CD8-positive, alpha-beta memory T cell (primary cell): Measurements from ENCODE around the gene RAB40B. TPM values are rescaled to one million over a fixed set of nuclear protein-coding genes. Genes with fewer than 3 reads are reported as not detected.
A peak's percentile ranks its signal among the peaks of the same experiment; 100 is the strongest.

ENCODE experiments used
- CTCF ChIA-PET: fragments of 350-600 bp; sonication (Branson Sonifier 250); formaldehyde crosslinking; loops from one replicate; lab custom pipeline; 2021; ENCODE audit warnings: antibody characterized with exemption; lab: Charles Lee
- POLR2A ChIA-PET: fragments of 350-600 bp; sonication (Branson Sonifier 250); formaldehyde crosslinking; loops from one replicate; lab custom pipeline; 2021; ENCODE audit warnings: antibody characterized with exemption; lab: Charles Lee
- DNase-seq, 5 donors: peaks; one replicate each; pipeline versions ENCODE4 v3.0.0 to v3.0.0-alpha.2; 2020 to 2022; ENCODE audit warnings: mixed read lengths in 1 of 5
- H3K27ac ChIP-seq: one replicate; pipeline ENCODE4 v1.7.0; 2013; ENCODE audit warnings: low read depth, mild to moderate bottlenecking, low read length, moderate library complexity
- H3K27me3 ChIP-seq: 2 replicates; pipeline ENCODE4 v1.7.0; 2013; ENCODE audit warnings: low read length, mild to moderate bottlenecking; ENCODE audit not compliant: insufficient read depth, poor library complexity, severe bottlenecking
- H3K36me3 ChIP-seq: 2 replicates; pipeline ENCODE4 v1.7.0; 2013; ENCODE audit warnings: mild to moderate bottlenecking, low read length, moderate library complexity; ENCODE audit not compliant: insufficient read depth
- H3K4me1 ChIP-seq: 2 replicates; pipeline ENCODE4 v1.7.0; 2013; ENCODE audit warnings: mild to moderate bottlenecking, low read length, moderate library complexity; ENCODE audit not compliant: insufficient read depth
- H3K4me3 ChIP-seq: 2 replicates; pipeline ENCODE4 v1.7.0; 2013; ENCODE audit warnings: mild to moderate bottlenecking, low read length
- H3K9me3 ChIP-seq: 2 replicates; pipeline ENCODE4 v1.7.0; 2013; ENCODE audit warnings: mild to moderate bottlenecking, low read length
- H3K27ac Mint-ChIP-seq, 8 donors: one replicate each; pipeline ENCODE4 v1.8.0; 2020 to 2021; ENCODE audit warnings: mixed read lengths in 8 of 8, mild to moderate bottlenecking in 6 of 8, inconsistent platforms in 3 of 8, moderate library complexity in 3 of 8
- H3K27me3 Mint-ChIP-seq, 2 donors: one replicate each; pipeline ENCODE4 v1.8.0; 2020 to 2021; ENCODE audit warnings: mixed read lengths in 2 of 2, mild to moderate bottlenecking in 1 of 2, moderate library complexity in 1 of 2
- H3K36me3 Mint-ChIP-seq, 3 donors: one replicate each; pipeline ENCODE4 v1.8.0; 2020 to 2021; ENCODE audit warnings: mixed read lengths in 3 of 3, inconsistent platforms in 1 of 3, mild to moderate bottlenecking in 1 of 3
- H3K4me1 Mint-ChIP-seq, 3 donors: one replicate each; pipeline ENCODE4 v1.8.0; 2020 to 2021; ENCODE audit warnings: mixed read lengths in 3 of 3, inconsistent platforms in 1 of 3, mild to moderate bottlenecking in 1 of 3
- H3K4me3 Mint-ChIP-seq, 7 donors: one replicate each; pipeline ENCODE4 v1.8.0; 2020 to 2021; ENCODE audit warnings: mixed read lengths in 7 of 7, mild to moderate bottlenecking in 6 of 7, moderate library complexity in 4 of 7, inconsistent platforms in 2 of 7
- H3K9me3 Mint-ChIP-seq, 5 donors: one replicate each; pipeline ENCODE4 v1.8.0; 2020 to 2022; ENCODE audit warnings: mixed read lengths in 5 of 5, mild to moderate bottlenecking in 3 of 5, moderate library complexity in 2 of 5, inconsistent platforms in 1 of 5
- polyA plus RNA-seq: library from polyadenylated mRNA; unstranded; fragments of 300-500 nt; fragmentation: Illumina TruSeq; gene quantifications from one replicate; pipeline ENCODE4 v1.2.3, GENCODE V29; 2021
- total RNA-seq, 2 experiments: library from RNA; stranded (reverse); gene quantifications; one replicate each; pipeline ENCODE4 v1.2.3, GENCODE V29; 2021

RAB40B gene
- total and polyA plus RNA-seq, 3 experiments from 2014 or later = 3.2 to 4.3 (median 4.0) TPM

DNA sequence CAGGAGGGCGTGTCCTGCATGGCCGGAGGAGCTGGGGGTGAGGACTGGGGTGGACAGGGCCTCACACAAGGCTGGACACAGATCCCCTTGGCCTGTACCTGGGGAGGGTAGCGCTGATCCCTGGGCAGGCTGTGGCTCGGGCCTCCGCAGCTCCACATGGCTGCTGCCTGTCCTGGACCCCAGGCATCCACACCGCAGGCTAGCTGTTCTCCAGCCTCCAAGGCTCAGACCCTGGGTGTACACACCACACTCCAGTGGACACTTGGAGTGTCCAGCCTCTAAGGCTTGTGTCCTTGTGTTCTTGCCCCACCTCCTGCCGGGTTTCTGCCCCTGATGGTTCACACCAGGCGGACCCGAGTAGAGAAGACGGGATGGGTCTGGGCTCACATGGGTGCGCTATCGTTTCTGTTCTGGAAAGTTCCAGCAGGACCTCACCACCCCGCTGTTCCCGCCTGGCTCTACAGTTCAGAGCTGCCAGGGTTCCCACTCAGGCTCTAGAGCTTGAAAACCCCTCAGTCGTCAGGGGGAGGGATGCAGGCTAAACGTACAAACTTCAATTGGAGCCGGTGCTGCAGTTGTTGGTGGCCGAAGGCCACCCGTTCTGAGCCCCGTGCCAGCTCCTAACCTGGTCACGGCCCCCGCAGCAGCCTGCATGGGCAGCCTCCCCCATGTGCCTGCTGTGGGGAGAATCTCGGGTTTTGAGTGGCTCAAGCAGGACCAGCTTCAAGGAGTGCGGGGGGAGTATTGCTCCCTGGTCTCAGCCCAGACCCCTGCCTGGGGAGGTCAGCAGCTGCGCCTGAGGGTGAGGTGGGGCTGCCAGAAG lies 11.4 kb upstream of the RAB40B start:
- POLR2A ChIA-PET = no interaction called here
- H3K36me3 ChIP-seq = no peaks in the 10 kb centered on the region
- CTCF ChIA-PET = no interaction called here

DNA sequence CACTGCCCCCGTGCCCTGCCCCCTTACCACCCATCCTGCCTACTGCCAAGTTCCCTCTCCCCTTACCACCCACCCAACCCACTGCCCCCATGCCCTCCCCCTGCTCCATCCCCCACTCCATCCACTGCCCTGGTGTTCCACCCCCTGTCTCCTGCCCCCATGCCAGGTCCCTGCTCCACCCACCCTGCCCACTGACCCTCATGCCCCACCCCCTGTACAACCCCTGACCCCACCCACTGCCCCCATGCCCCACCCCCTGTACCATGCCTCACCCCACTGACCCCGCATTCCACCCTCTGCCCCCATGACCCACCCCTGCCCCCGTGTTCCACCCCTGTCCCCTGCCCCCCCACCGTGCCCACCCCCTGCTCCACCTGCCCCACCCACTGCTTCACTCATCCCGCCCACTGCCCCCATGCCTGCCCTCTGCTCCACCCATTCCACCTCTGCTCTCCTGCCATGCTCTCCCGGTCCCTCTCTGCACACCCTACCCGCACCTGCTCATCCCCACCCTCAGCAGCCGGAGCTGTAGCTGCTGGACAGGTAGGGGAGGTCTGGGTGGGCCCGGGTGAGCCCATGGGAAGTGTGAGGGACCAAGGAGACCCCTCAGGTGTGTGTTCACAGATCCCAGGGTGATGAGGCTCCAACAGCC lies 10.7 kb upstream of the RAB40B start:
- H3K27ac Mint-ChIP-seq = no peak overlapping the region
- no peak overlapping the region for H3K4me3 Mint-ChIP-seq
- Histone ChIP-seq H3K4me3 (no peak overlapping the region), H3K27ac (no peak overlapping the region), H3K9me3 (no peaks in the 10 kb centered on the region), H3K36me3 (no peaks in the 10 kb centered on the region), H3K4me1 (no peaks in the 10 kb centered on the region), H3K27me3 (no peaks in the 10 kb centered on the region)
- H3K36me3 Mint-ChIP-seq = no peaks in the 10 kb centered on the region
- H3K9me3 Mint-ChIP-seq = no peaks in the 10 kb centered on the region
- ChIA-PET POLR2A (no interaction called here), CTCF (no interaction called here)
- H3K27me3 Mint-ChIP-seq = peaks cover 0 to 2% of the 10 kb centered on the region in 2 donors
- DNase-seq = no peak
- no peaks in the 10 kb centered on the region for H3K4me1 Mint-ChIP-seq

More for the DNA sequence above, 11.4 kb upstream of the RAB40B start:
- no peaks in the 10 kb centered on the region for H3K9me3 Mint-ChIP-seq
- no peaks in the 10 kb centered on the region for H3K4me1 Mint-ChIP-seq
- H3K27me3 ChIP-seq = no peaks in the 10 kb centered on the region
- DNase-seq = no peak
- H3K4me3 Mint-ChIP-seq = no peak overlapping the region
- H3K27ac Mint-ChIP-seq = no peak overlapping the region
- no peak overlapping the region for H3K27ac ChIP-seq
- H3K9me3 ChIP-seq = no peaks in the 10 kb centered on the region
- no peaks in the 10 kb centered on the region for H3K4me1 ChIP-seq
- no peaks in the 10 kb centered on the region for H3K36me3 Mint-ChIP-seq
- H3K27me3 Mint-ChIP-seq = peaks cover 0 to 2% of the 10 kb centered on the region in 2 donors
- no peak overlapping the region for H3K4me3 ChIP-seq

DNA sequence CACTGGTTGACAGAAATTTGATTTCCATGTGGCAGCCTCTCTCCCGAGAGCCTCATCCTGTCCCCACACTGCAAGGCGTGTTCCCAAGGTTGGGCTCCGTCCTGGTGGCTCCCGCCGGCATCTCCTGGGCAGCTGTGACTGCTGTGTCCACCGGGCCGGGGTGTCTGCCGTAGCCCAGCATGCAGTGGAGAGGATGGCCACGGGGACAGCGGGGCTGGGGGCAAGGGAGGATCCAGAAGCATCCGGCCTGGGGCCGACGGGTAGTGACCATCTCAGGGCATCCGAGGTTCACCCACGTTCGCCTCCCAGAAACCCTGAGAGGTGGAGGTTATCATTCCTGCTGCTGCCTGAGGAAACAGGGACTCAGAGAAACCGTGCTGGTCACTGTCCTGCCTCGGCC lies 7.3 kb upstream of the RAB40B start:
- CTCF ChIA-PET = no interaction called here
- Histone ChIP-seq H3K4me1 (no peaks in the 10 kb centered on the region), H3K9me3 (no peaks in the 10 kb centered on the region), H3K4me3 (no peak overlapping the region), H3K36me3 (no peaks in the 10 kb centered on the region), H3K27me3 (no peaks in the 10 kb centered on the region), H3K27ac (no peak overlapping the region)
- Mint-ChIP-seq H3K36me3 (no peaks in the 10 kb centered on the region), H3K27ac (no peak overlapping the region), H3K4me1 (no peaks in the 10 kb centered on the region), H3K27me3 (peaks cover 0 to 2% of the 10 kb centered on the region in 2 donors), H3K4me3 (no peak overlapping the region), H3K9me3 (no peaks in the 10 kb centered on the region)
- POLR2A ChIA-PET = no interaction called here
- no peak for DNase-seq

GRCh38 chr17:82704886-82705285 lies 6.4 kb upstream of the RAB40B start:
- ChIA-PET POLR2A (no interaction called here), CTCF (no interaction called here)
- H3K36me3 ChIP-seq = no peaks in the 10 kb centered on the region
- no peaks in the 10 kb centered on the region for H3K36me3 Mint-ChIP-seq
- H3K9me3 Mint-ChIP-seq = no peaks in the 10 kb centered on the region
- H3K27ac ChIP-seq = no peak overlapping the region
- no peak overlapping the region for H3K4me3 ChIP-seq
- no peak for DNase-seq
- H3K27me3 Mint-ChIP-seq = peaks cover 0 to under 1% of the 10 kb centered on the region in 2 donors
- H3K4me1 ChIP-seq = no peaks in the 10 kb centered on the region
- no peaks in the 10 kb centered on the region for H3K4me1 Mint-ChIP-seq
- H3K4me3 Mint-ChIP-seq = no peak overlapping the region
- peak overlapping the region in 1 of 8 donors; percentile 22 for H3K27ac Mint-ChIP-seq
- no peaks in the 10 kb centered on the region for H3K27me3 ChIP-seq
- H3K9me3 ChIP-seq = no peaks in the 10 kb centered on the region

DNA sequence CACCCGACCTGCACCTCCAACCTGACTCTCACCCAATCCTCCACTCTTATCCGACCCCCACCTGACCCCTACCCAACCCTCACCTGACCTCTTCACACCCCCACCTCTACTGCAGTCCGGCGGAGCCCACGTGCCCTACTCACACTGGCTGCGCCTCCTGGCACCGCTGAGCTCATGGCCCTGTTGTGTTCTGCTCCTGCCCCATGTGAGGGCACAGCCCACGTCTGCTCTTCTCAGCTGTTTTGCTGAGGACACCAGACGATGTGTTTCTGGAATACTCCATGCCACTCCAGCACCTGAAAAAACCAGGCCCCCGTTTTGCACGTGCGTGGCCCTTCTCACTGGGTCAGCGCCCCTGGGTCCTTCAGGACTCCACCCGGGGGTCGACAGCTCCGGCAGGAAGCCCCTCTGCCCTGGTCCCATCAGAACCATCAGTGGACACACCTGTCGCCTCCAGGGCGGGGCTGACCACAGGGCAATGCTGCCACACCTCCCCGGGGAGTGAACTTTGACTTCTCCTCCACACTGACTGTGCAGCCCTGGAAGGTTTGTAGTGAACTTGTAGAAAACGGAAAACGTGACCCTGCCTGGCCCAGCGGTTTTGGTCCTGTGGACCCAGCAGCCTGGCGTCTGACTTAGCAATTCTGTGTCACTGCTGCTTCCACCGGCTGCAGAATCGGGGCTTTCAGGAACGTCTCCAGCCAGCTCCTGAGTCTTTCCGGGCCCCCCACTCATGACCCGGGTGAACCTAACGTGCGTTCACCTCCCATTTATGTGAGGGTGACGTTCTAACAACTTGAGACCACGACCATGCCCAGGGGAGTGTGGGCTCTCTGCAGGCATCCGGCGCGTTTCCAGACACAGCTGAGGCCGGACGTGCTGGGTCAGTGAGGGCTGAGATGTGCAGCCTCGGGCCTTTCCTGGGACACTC lies 5.7 kb upstream of the RAB40B start:
- no peaks in the 10 kb centered on the region for H3K9me3 Mint-ChIP-seq
- H3K27me3 Mint-ChIP-seq = no peaks in the 10 kb centered on the region
- no peak overlapping the region for H3K4me3 Mint-ChIP-seq
- Histone ChIP-seq H3K27ac (no peak overlapping the region), H3K36me3 (no peaks in the 10 kb centered on the region), H3K4me1 (no peaks in the 10 kb centered on the region), H3K9me3 (no peaks in the 10 kb centered on the region), H3K4me3 (no peak overlapping the region), H3K27me3 (no peaks in the 10 kb centered on the region)
- no peak for DNase-seq
- peaks cover 1 to 5% (median 5%) of the 10 kb centered on the region in 3 donors for H3K4me1 Mint-ChIP-seq
- no peaks in the 10 kb centered on the region for H3K36me3 Mint-ChIP-seq
- ChIA-PET POLR2A (no interaction called here), CTCF (no interaction called here)
- H3K27ac Mint-ChIP-seq = no peak overlapping the region

GRCh38 chr17:82703036-82703745 lies 4.7 kb upstream of the RAB40B start:
- Histone ChIP-seq H3K9me3 (no peaks in the 10 kb centered on the region), H3K4me1 (no peaks in the 10 kb centered on the region), H3K27me3 (no peaks in the 10 kb centered on the region), H3K36me3 (no peaks in the 10 kb centered on the region), H3K4me3 (no peak overlapping the region), H3K27ac (no peak overlapping the region)
- no peak for DNase-seq
- Mint-ChIP-seq H3K9me3 (no peaks in the 10 kb centered on the region), H3K36me3 (no peaks in the 10 kb centered on the region), H3K4me3 (no peak overlapping the region), H3K4me1 (peaks cover 4 to 7% (median 6%) of the 10 kb centered on the region in 3 donors), H3K27ac (no peak overlapping the region), H3K27me3 (no peaks in the 10 kb centered on the region)
- ChIA-PET POLR2A (no interaction called here), CTCF (no interaction called here)

- Histone ChIP-seq H3K4me3 (no peak overlapping the region), H3K9me3 (no peaks in the 10 kb centered on the region), H3K27ac (no peak overlapping the region), H3K27me3 (no peaks in the 10 kb centered on the region), H3K4me1 (peaks cover 4% of the 10 kb centered on the region), H3K36me3 (no peaks in the 10 kb centered on the region)
- POLR2A ChIA-PET = no interaction called here
- Mint-ChIP-seq H3K27me3 (no peaks in the 10 kb centered on the region), H3K4me3 (peak overlapping the region in 1 of 7 donors; percentile 20), H3K27ac (peak overlapping the region in 1 of 8 donors; percentile 41), H3K36me3 (no peaks in the 10 kb centered on the region), H3K4me1 (peaks cover 4 to 8% (median 6%) of the 10 kb centered on the region in 3 donors), H3K9me3 (no peaks in the 10 kb centered on the region)
- CTCF ChIA-PET = no interaction called here
- no peak for DNase-seq
These were observed 3.9 kb upstream of the RAB40B start for GRCh38 chr17:82702231-82702927.
